GM18507 (cell line): ENCODE results near the gene COPS8.

Experiments
- DNase-seq: peaks from one replicate; pipeline ENCODE4 v3.0.0; 2011; ENCODE audit warnings: low read depth; ENCODE audit not compliant: insufficient read length; ENCODE audit errors: extremely low spot score
- FAIRE-seq: peaks from 2 replicates; lab custom pipeline; 2011; peaks lifted over from hg19 to GRCh38; lab: Jason Lieb, UNC

Gene COPS8

DNA sequence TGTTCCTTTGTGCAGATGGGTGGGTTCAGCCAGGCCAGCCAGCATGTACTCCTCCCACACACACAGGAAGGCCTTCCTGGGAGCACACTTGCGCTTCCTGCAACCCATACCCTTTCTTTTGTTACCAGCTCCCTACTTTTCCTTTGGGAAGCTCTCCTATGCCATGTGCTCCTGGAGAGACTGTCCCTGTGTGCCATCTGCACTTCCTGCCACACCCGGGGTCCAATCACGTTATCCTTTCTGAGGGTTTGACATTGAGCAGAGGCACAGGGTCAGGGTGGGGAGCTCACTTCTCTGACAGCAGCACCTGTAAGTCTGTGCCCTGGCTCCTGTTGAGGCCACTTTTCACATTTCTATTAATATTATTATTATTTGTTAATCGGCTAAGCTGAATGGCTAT lies 62.9 kb downstream of the COPS8 start:
- FAIRE-seq (no peak), DNase-seq (no peak)

DNA sequence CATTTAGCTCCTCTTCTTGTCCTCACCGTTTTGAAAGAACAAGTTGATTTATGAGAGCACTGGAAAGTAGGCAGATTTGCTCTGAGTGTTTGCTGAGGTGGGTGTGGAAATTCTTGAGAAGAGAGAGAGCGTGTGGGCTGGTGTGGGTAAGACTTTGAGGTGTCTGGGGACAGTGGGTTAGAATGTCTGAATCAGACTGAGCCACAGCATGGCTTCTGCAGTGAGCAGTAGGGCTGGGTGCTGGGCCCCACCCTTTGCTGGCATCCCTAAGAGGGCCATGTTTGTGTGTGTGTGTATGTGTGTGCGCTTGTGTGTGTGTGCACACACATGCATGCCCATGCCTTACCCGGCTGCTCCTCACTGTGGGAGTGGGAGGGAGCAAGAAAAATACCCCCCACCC lies 63.7 kb downstream of the COPS8 start:
- no peak for FAIRE-seq
- no peak for DNase-seq
